Adrenal gland (tissue), 12 donors: Measurements from ENCODE around the gene DNAJB8. TPM values are rescaled to one million over a fixed set of nuclear protein-coding genes. Genes with fewer than 3 reads are reported as not detected.

ENCODE experiments used
- polyA plus RNA-seq, 3 donors: library from polyadenylated mRNA; stranded (reverse); fragments of 200-250 nt in 2 of 3; fragments of 350-450 nt in 1 of 3; fragmentation: Illumina TruSeq in 1 of 3; extraction: RNeasy Lipid Tissue Mini Kit (QIAGEN cat#74804) in 1 of 3; gene quantifications; one replicate each; pipeline ENCODE4 v1.2.3, GENCODE V29; 2013 to 2014
- total RNA-seq, 9 donors: library from RNA; depleted of rRNA in 4 of 9; stranded (reverse); fragments of >200 nt in 4 of 9; fragments of 120-200 nt in 1 of 9; fragmentation: NEBNext Ultra II Directional in 1 of 9; extraction: Animal tissue kit (Norgen Biotek cat#: 25700) in 1 of 9; gene quantifications; one replicate each; pipeline versions ENCODE4 v1.1.0 to v1.2.4, GENCODE V29; 2013 to 2023
- donor health status: healthy with polysubstance abuse.
- donor health status: Bipolar disorder and iron deficiency.
- donor health status: DM: yes; HTN: yes; CAD: no.
- donor health status: DM: no; HTN: no; CAD: no.
- donor health status: DM: no; HTN: no; CAD: no.
- donor health status: DM: yes; HTN: yes; CAD: no.

The DNAJB8 gene
- total and polyA plus RNA-seq, 12 donors: not detected

Other genes starting within 250 kb of the DNAJB8 start
- 10 to 100 TPM in 3 of 9 donors, 1 to 10 TPM in 6; 4.6 to 28.1 (median 6.4) TPM for gene GATA2, start 26.3 kb upstream of the DNAJB8 start, total RNA-seq
- 10 to 100 TPM in 2 of 3 donors, 1 to 10 TPM in 1; 3.4 to 37.5 (median 11.2) TPM for gene GATA2, start 26.3 kb upstream of the DNAJB8 start, polyA plus RNA-seq
- gene RPN1, start 183.9 kb upstream of the DNAJB8 start, total RNA-seq: 100 to 1,000 TPM; 136 to 299 (median 244) TPM
- gene RPN1, start 183.9 kb upstream of the DNAJB8 start, polyA plus RNA-seq: 100 to 1,000 TPM in 1 of 3 donors, 10 to 100 TPM in 2; 35.9 to 280 (median 92.1) TPM